Astrocyte of the spinal cord (primary cell): Measurements from ENCODE around the gene NOS2.
"Not testable (repeated sequence)": the region's sequence is repeated elsewhere in the genome, so short reads cannot be mapped to it uniquely, and the experiment has no call there.

Source experiments
- DNase-seq: peaks from one replicate; pipeline ENCODE4 v3.0.0; 2011; ENCODE audit warnings: low read depth, low spot score
- H3K4me3 ChIP-seq: 2 replicates; pipeline ENCODE4 v1.5.1; 2011; ENCODE audit warnings: low read depth, mild to moderate bottlenecking, low read length, moderate library complexity
- CTCF ChIP-seq: IDR thresholded peaks from 2 replicates; pipeline ENCODE4 v1.5.1; 2012; ENCODE audit warnings: low read depth, mild to moderate bottlenecking, low read length, inconsistent platforms
- in situ Hi-C: cut with HindIII; loops from 2 replicates; pipeline ENCODE4 v1.10.0; 2017; ENCODE audit warnings: low sequenced_read_pairs

Gene NOS2

DNA sequence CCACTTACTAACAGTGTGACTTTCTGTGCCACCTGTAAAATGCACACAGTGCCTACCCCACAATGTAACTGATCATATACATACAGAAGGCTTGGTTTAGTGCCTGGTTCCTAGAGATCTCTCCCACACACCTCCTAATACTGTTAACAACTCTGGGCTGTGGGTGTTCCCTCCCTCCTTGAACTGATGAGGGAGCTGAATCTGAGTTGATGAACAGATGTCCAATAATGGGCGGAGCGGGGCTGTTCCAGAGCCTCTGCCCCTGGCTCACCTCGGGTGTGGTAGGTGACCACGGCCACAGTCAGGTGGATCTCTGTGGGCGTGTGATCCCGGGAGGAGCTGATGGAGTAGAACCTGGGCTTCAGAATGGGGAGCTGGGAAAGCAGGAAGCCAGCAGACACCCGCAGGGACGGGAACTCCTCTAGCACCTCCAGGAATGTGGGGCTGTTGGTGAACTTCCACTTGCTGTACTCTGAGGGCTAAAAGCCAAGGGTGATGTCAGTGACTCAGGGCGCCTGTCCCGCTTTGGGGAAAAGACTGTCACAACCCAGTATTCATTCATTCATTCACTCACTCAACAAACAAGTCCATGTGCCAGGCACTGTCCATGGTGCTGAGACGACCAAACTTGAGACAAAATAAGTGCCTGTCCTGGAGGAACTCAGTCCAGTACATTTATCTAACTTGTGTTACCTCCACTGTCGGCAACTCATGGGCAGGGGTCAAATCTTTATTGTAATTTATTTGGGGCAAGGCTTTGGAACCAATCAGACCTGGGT lies 37.6 kb downstream of the NOS2 start:
- H3K4me3 ChIP-seq = no peak overlapping the region
- in situ Hi-C loops = no loop called here
- peak; percentile 18 for DNase-seq
- TF ChIP-seq CTCF = no peak

DNA sequence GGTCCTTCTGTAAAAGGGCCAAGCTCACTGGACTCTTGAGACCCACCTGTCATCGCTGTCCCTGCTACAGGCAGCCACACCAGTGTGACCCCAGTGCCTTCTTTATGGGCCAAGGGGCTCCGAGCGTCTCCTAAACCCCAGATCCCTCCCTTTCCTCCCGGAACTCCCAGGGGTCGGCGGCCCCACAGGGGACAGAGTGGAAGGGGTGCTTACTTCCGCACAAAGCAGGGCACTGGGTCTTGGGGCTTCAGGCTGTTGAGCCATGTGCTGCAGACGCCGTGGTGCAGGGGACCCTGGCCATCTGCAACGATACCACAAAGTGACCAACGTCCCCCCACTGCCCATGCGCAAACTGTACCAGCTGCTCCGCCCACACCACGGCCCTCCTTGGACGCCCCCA lies 39.4 kb downstream of the NOS2 start:
- H3K4me3 ChIP-seq, in situ Hi-C loops, DNase-seq: not testable (repeated sequence)

GRCh38 chr17:27760069-27760885 lies 40.1 kb downstream of the NOS2 start:
- DNase-seq = peak; percentile 15
- peak; percentile 85 for TF ChIP-seq CTCF
- in situ Hi-C loops = no loop called here
- no peak overlapping the region for H3K4me3 ChIP-seq

GRCh38 chr17:27759528-27759927 lies 40.8 kb downstream of the NOS2 start:
- in situ Hi-C loops = no loop called here
- TF ChIP-seq CTCF = no peak
- no peak for DNase-seq
- H3K4me3 ChIP-seq = no peak overlapping the region

GRCh38 chr17:27756467-27757371 lies 43.6 kb downstream of the NOS2 start:
- in situ Hi-C loops = no loop called here
- H3K4me3 ChIP-seq = no peak overlapping the region
- DNase-seq = peak; percentile 30
- TF ChIP-seq CTCF = peak; percentile 78

GRCh38 chr17:27755706-27756466 lies 44.4 kb downstream of the NOS2 start:
- TF ChIP-seq CTCF = no peak
- H3K4me3 ChIP-seq = no peak overlapping the region
- no peak for DNase-seq
- in situ Hi-C loops = no loop called here
